ENCODE measurements around the gene POMGNT1.

- TF ChIP-seq POLR2AphosphoS5 (IDR thresholded peaks at IDR 0.05; ENCODE audit: low read depth) = no peak
- TF ChIP-seq CTCF (IDR thresholded peaks at IDR 0.05; ENCODE audit: insufficient read depth, low read length) = no peak
Measured at GRCh38 chr1:46199233-46199749, 1.1 kb upstream of the POMGNT1 start.

Measured in HL-60 (cell line).